Neural progenitor cell (in vitro differentiated cells): ENCODE results near the gene SEZ6L.
"Not testable (repeated sequence)": the region's sequence is repeated elsewhere in the genome, so short reads cannot be mapped to it uniquely, and the experiment has no call there.

ENCODE experiments used
- CTCF ChIP-seq: fragments of 200-600 bp; sonication (generic); IDR thresholded peaks from 2 replicates; pipeline ENCODE4 v1.5.1; 2017; ENCODE audit warnings: antibody characterized with exemption, mild to moderate bottlenecking
- EZH2phosphoT487 ChIP-seq: fragments of 200-600 bp; sonication (generic); IDR thresholded peaks from 2 replicates; pipeline ENCODE4 v1.6.1; 2017; ENCODE audit warnings: antibody characterized with exemption

- not testable (repeated sequence) for TF ChIP-seq CTCF, EZH2phosphoT487
Measured at GRCh38 chr22:26408562-26409220, 239.4 kb downstream of the SEZ6L start.
